ENCODE measurements around the gene DCXR. TPM values are rescaled to one million over a fixed set of nuclear protein-coding genes. Genes with fewer than 3 reads are reported as not detected.

Gene DCXR
- total RNA-seq, 4 donors from 2014 or later = 49.4 to 117 (median 71.3) TPM

GRCh38 chr17:82003411-82004381 is 33.8 kb downstream of the DCXR start:
- intact Hi-C loops (cut with DNase I; ENCODE audit: low total_unique reads) = no loop called here
- H3K4me3 ChIP-seq = no peak overlapping the region

DNA sequence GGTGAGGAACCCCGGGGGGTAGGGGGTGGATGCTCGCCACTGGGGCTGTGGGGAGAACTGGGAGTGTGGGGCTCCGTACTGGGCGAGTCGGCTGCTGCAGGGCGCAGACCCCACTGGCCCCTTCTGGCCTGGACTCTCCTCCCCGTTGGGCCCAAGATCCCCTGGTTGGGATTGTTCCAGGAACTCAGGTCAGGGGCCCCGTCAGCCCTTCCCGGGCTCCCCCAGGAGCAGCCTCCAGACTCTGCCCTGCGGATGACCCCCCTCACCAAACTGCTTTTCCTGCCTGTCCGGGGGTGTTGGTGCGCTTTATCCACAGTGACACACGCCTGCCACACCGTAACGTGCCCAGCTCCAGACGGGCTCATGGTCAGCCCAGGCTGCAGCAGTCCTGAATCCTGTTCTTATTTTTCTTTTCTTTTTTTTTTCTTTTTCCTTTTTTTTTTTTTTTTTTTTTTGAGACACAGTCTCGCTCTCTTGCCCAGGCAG is 35.9 kb downstream of the DCXR start:
- Histone ChIP-seq H3K9me3 (no peaks in the 10 kb centered on the region), H3K4me1 (peaks cover 6 to 19% (median 11%) of the 10 kb centered on the region in 4 donors), H3K36me3 (no peaks in the 10 kb centered on the region), H3K27ac (no peak overlapping the region), H3K27me3 (no peaks in the 10 kb centered on the region), H3K4me3 (no peak overlapping the region)
- TF ChIP-seq POLR2A (IDR thresholded peaks at IDR 0.05) (no peak), EP300 (IDR thresholded peaks at IDR 0.05; ENCODE audit: low read depth) (no peak), POLR2AphosphoS5 (IDR thresholded peaks at IDR 0.05) (no peak)
- TF ChIP-seq, protein P1, sequence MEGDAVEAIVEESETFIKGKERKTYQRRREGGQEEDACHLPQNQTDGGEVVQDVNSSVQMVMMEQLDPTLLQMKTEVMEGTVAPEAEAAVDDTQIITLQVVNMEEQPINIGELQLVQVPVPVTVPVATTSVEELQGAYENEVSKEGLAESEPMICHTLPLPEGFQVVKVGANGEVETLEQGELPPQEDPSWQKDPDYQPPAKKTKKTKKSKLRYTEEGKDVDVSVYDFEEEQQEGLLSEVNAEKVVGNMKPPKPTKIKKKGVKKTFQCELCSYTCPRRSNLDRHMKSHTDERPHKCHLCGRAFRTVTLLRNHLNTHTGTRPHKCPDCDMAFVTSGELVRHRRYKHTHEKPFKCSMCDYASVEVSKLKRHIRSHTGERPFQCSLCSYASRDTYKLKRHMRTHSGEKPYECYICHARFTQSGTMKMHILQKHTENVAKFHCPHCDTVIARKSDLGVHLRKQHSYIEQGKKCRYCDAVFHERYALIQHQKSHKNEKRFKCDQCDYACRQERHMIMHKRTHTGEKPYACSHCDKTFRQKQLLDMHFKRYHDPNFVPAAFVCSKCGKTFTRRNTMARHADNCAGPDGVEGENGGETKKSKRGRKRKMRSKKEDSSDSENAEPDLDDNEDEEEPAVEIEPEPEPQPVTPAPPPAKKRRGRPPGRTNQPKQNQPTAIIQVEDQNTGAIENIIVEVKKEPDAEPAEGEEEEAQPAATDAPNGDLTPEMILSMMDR (IDR thresholded peaks at IDR 0.05) = no peak
- intact Hi-C loops (cut with DNase I; ENCODE audit: low total_unique reads) = no loop called here
- no peak for DNase-seq
- in situ Hi-C loops (cut with MboI; ENCODE audit: low pct_ligation_motif_present in 1 of 4, low pct_unique_long_range_greater_than_20kb in 1 of 4, low sequenced_read_pairs in 3 of 4) = no loop called here
- WGBS, 2 donors (ENCODE audit: low coverage in 1 of 2) = 80% methylated on average over 12 of the region's 17 CpGs; no CpG with 5 or more reads in 1 of the 2 donors

More at GRCh38 chr17:82003411-82004381, 33.8 kb downstream of the DCXR start:
- no peaks in the 10 kb centered on the region for H3K36me3 ChIP-seq
- no peak for TF ChIP-seq POLR2A (IDR thresholded peaks at IDR 0.05)
- no peak for TF ChIP-seq EP300 (IDR thresholded peaks at IDR 0.05; ENCODE audit: low read depth)
- TF ChIP-seq, protein P1 (IDR thresholded peaks at IDR 0.05) = no peak
- peak in 1 of 3 donors; percentile 25 for TF ChIP-seq POLR2AphosphoS5 (IDR thresholded peaks at IDR 0.05)
- H3K27ac ChIP-seq = peak overlapping the region in 3 of 4 donors; percentile 28 to 64 (median 61)
- no peaks in the 10 kb centered on the region for H3K9me3 ChIP-seq
- peaks cover 6 to 19% (median 11%) of the 10 kb centered on the region in 4 donors for H3K4me1 ChIP-seq
- 74 to 75% methylated on average over 13 to 53 of the region's 53 CpGs for WGBS, 2 donors (ENCODE audit: low coverage in 1 of 2)
- peak; percentile 53 for DNase-seq
- H3K27me3 ChIP-seq = no peaks in the 10 kb centered on the region
- in situ Hi-C loops (cut with MboI; ENCODE audit: low pct_ligation_motif_present in 1 of 4, low pct_unique_long_range_greater_than_20kb in 1 of 4, low sequenced_read_pairs in 3 of 4) = no loop called here

GRCh38 chr17:82000803-82001570 is 36.5 kb downstream of the DCXR start:
- DNase-seq = no peak
- no peaks in the 10 kb centered on the region for H3K27me3 ChIP-seq
- TF ChIP-seq POLR2AphosphoS5 (IDR thresholded peaks at IDR 0.05) = no peak
- TF ChIP-seq, protein P1 (IDR thresholded peaks at IDR 0.05) = no peak
- TF ChIP-seq POLR2A (IDR thresholded peaks at IDR 0.05) = no peak
- TF ChIP-seq EP300 (IDR thresholded peaks at IDR 0.05; ENCODE audit: low read depth) = no peak
- no peaks in the 10 kb centered on the region for H3K9me3 ChIP-seq
- WGBS, 2 donors (ENCODE audit: low coverage in 1 of 2) = 69 to 80% methylated on average over 2 to 26 of the region's 32 CpGs
- H3K4me3 ChIP-seq = no peak overlapping the region
- H3K36me3 ChIP-seq = no peaks in the 10 kb centered on the region
- H3K27ac ChIP-seq = no peak overlapping the region
- in situ Hi-C loops (cut with MboI; ENCODE audit: low pct_ligation_motif_present in 1 of 4, low pct_unique_long_range_greater_than_20kb in 1 of 4, low sequenced_read_pairs in 3 of 4) = no loop called here
- H3K4me1 ChIP-seq = peaks cover 6 to 19% (median 11%) of the 10 kb centered on the region in 4 donors
- intact Hi-C loops (cut with DNase I; ENCODE audit: low total_unique reads) = no loop called here

Data from transverse colon (tissue), 4 donors.